Tibial nerve (tissue), 4 donors: ENCODE results near the gene MAPK9. TPM values are rescaled to one million over a fixed set of nuclear protein-coding genes. Genes with fewer than 3 reads are reported as not detected.

Source experiments
- DNase-seq, 2 donors: peaks; one replicate each; pipeline ENCODE4 v3.0.0-alpha.2; 2019; ENCODE audit warnings: low spot score in 2 of 2
- H3K27ac ChIP-seq, 4 donors: fragments of 200-600 bp; sonication (generic) in 3 of 4; one replicate each; pipeline ENCODE4 v1.5.1; 2017 to 2019; ENCODE audit warnings: mild to moderate bottlenecking in 1 of 4
- H3K27me3 ChIP-seq, 2 donors: fragments of 200-600 bp; sonication (generic) in 1 of 2; one replicate each; pipeline versions ENCODE4 v1.5.1 to v1.6.0; 2017 to 2019
- H3K36me3 ChIP-seq, 3 donors: fragments of 200-600 bp; sonication (generic); one replicate each; pipeline ENCODE4 v1.5.1; 2018 to 2019
- H3K4me1 ChIP-seq, 4 donors: fragments of 200-600 bp; sonication (generic) in 3 of 4; one replicate each; pipeline ENCODE4 v1.5.1; 2017 to 2019
- H3K4me3 ChIP-seq, 4 donors: fragments of 200-600 bp; sonication (generic) in 3 of 4; one replicate each; pipeline ENCODE4 v1.5.1; 2017 to 2019; ENCODE audit warnings: mild to moderate bottlenecking in 1 of 4, moderate library complexity in 1 of 4
- H3K9me3 ChIP-seq, 4 donors: fragments of 200-600 bp; sonication (generic) in 3 of 4; one replicate each; pipeline ENCODE4 v1.5.1; 2017 to 2019
- EP300 ChIP-seq, 2 donors: sonication (generic); formaldehyde crosslinking; IDR thresholded peaks; one replicate each; pipeline ENCODE4 v1.6.1; 2017; ENCODE audit warnings: antibody characterized with exemption in 2 of 2, mild to moderate bottlenecking in 1 of 2
- POLR2A ChIP-seq, 2 donors: fragments of 450-650 bp; IDR thresholded peaks; one replicate each; pipeline ENCODE4 v1.6.1; 2017; ENCODE audit warnings: antibody characterized with exemption in 2 of 2, mild to moderate bottlenecking in 2 of 2, moderate library complexity in 2 of 2
- WGBS, 2 donors: methylation state at CpG; one replicate each; pipeline ENCODE4 v1.1.5; 2018; 5-methylcytosine and 5-hydroxymethylcytosine counted together
- total RNA-seq, 4 donors: library from RNA; depleted of rRNA; stranded (reverse); fragments of >200 nt; gene quantifications; one replicate each; pipeline ENCODE4 v1.1.0, GENCODE V29; 2016
- TF ChIP-seq, protein P1 (sequence below), 5 experiments: fragments of 200-600 bp in 3 of 5; fragments of 450-650 bp in 2 of 5; sonication (generic) in 3 of 5; IDR thresholded peaks; one replicate each; pipeline ENCODE4 v1.5.1; 2016 to 2019; ENCODE audit warnings: antibody characterized with exemption in 5 of 5, mild to moderate bottlenecking in 3 of 5, moderate library complexity in 2 of 5

MAPK9 gene
- total RNA-seq, 4 donors from 2014 or later = 21.2 to 31.2 (median 27.5) TPM

- Histone ChIP-seq H3K4me3 (no peak overlapping the region), H3K27ac (no peak overlapping the region), H3K4me1 (no peaks in the 10 kb centered on the region), H3K9me3 (peaks cover 2 to 94% (median 37%) of the 10 kb centered on the region in 4 donors), H3K36me3 (peaks cover 9 to 100% (median 24%) of the 10 kb centered on the region in 3 donors), H3K27me3 (no peaks in the 10 kb centered on the region)
- no peak for DNase-seq
- WGBS, 2 donors = 97 to 98% methylated on average over 4 of the region's 4 CpGs
- TF ChIP-seq EP300 (IDR thresholded peaks at IDR 0.05) (no peak), POLR2A (IDR thresholded peaks at IDR 0.05) (no peak)
- TF ChIP-seq, protein P1, sequence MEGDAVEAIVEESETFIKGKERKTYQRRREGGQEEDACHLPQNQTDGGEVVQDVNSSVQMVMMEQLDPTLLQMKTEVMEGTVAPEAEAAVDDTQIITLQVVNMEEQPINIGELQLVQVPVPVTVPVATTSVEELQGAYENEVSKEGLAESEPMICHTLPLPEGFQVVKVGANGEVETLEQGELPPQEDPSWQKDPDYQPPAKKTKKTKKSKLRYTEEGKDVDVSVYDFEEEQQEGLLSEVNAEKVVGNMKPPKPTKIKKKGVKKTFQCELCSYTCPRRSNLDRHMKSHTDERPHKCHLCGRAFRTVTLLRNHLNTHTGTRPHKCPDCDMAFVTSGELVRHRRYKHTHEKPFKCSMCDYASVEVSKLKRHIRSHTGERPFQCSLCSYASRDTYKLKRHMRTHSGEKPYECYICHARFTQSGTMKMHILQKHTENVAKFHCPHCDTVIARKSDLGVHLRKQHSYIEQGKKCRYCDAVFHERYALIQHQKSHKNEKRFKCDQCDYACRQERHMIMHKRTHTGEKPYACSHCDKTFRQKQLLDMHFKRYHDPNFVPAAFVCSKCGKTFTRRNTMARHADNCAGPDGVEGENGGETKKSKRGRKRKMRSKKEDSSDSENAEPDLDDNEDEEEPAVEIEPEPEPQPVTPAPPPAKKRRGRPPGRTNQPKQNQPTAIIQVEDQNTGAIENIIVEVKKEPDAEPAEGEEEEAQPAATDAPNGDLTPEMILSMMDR (IDR thresholded peaks at IDR 0.05) = no peak
Observed at GRCh38 chr5:180250329-180250728, 41.6 kb downstream of the MAPK9 start.

- no peak for DNase-seq
- Histone ChIP-seq H3K4me1 (no peaks in the 10 kb centered on the region), H3K27me3 (no peaks in the 10 kb centered on the region), H3K27ac (no peak overlapping the region), H3K36me3 (peaks cover 5 to 100% (median 40%) of the 10 kb centered on the region in 3 donors), H3K4me3 (no peak overlapping the region), H3K9me3 (peaks cover 0 to 62% (median 13%) of the 10 kb centered on the region in 4 donors)
- 90 to 96% methylated on average over 5 of the region's 5 CpGs for WGBS, 2 donors
- TF ChIP-seq POLR2A (IDR thresholded peaks at IDR 0.05) = no peak
- TF ChIP-seq, protein P1 (IDR thresholded peaks at IDR 0.05) = no peak
Observed at GRCh38 chr5:180241600-180241999, 50.3 kb downstream of the MAPK9 start.

- Histone ChIP-seq H3K9me3 (peaks cover 0 to 54% (median 9%) of the 10 kb centered on the region in 4 donors), H3K27ac (no peak overlapping the region), H3K4me1 (no peaks in the 10 kb centered on the region), H3K27me3 (no peaks in the 10 kb centered on the region), H3K36me3 (peaks cover 8 to 100% (median 46%) of the 10 kb centered on the region in 3 donors), H3K4me3 (no peak overlapping the region)
- DNase-seq = no peak
- WGBS, 2 donors = 89 to 98% methylated on average over 2 of the region's 2 CpGs
- TF ChIP-seq POLR2A (IDR thresholded peaks at IDR 0.05) = no peak
- no peak for TF ChIP-seq EP300 (IDR thresholded peaks at IDR 0.05)
- TF ChIP-seq, protein P1 (IDR thresholded peaks at IDR 0.05) = no peak
Observed at GRCh38 chr5:180238631-180239030, 53.3 kb downstream of the MAPK9 start.

DNA sequence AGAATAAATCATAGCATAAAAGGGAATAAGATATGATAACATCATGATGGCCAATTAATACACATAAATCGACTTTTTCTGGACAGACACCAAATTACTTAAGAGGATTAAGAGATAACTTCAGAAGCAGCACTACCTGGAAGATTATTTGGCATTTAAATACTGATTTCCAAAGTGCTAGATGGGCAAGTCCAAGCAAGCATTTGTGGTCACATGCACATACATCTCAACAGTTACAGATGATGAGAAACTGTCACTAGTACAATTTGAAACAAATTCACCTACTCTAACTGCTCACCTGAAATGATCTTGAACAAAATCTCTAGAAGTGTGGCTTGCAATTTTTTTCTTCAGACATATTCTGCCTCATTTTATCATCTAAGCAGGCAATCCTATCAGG, 56.0 kb downstream of the MAPK9 start:
- H3K9me3 ChIP-seq = peaks cover 0 to 45% (median 7%) of the 10 kb centered on the region in 4 donors
- H3K36me3 ChIP-seq = peaks cover 5 to 100% (median 34%) of the 10 kb centered on the region in 3 donors
- H3K27me3 ChIP-seq = no peaks in the 10 kb centered on the region
- no peak overlapping the region for H3K4me3 ChIP-seq
- TF ChIP-seq, protein P1 (IDR thresholded peaks at IDR 0.05) = no peak
- no peak for TF ChIP-seq POLR2A (IDR thresholded peaks at IDR 0.05)
- TF ChIP-seq EP300 (IDR thresholded peaks at IDR 0.05) = no peak
- DNase-seq = no peak
- H3K27ac ChIP-seq = no peak overlapping the region
- WGBS, 2 donors = 90 to 91% methylated on average over 1 of the region's 1 CpG
- no peaks in the 10 kb centered on the region for H3K4me1 ChIP-seq

- WGBS, 2 donors = 81 to 83% methylated on average over 5 of the region's 5 CpGs
Observed at GRCh38 chr5:180235077-180235476, 56.8 kb downstream of the MAPK9 start.

More at GRCh38 chr5:180235077-180235476, 56.8 kb downstream of the MAPK9 start:
- TF ChIP-seq, protein P1 (IDR thresholded peaks at IDR 0.05) = no peak
- H3K27ac ChIP-seq = no peak overlapping the region
- H3K9me3 ChIP-seq = peaks cover 0 to 48% (median 4%) of the 10 kb centered on the region in 4 donors
- no peaks in the 10 kb centered on the region for H3K4me1 ChIP-seq
- H3K36me3 ChIP-seq = peaks cover 5 to 100% (median 27%) of the 10 kb centered on the region in 3 donors
- H3K4me3 ChIP-seq = no peak overlapping the region
- no peak for DNase-seq
- H3K27me3 ChIP-seq = no peaks in the 10 kb centered on the region
